Thoracic aorta (tissue), 2 donors: Measurements from ENCODE around the gene MITD1. TPM values are rescaled to one million over a fixed set of nuclear protein-coding genes. Genes with fewer than 3 reads are reported as not detected.

Experiments used
- ATAC-seq: fragments of 150-250 bp; one replicate; pipeline ENCODE4 v1.8.0; 2017; ENCODE audit warnings: low read depth; ENCODE audit not compliant: insufficient number of reproducible peaks, low FRiP score
- DNase-seq: peaks from one replicate; pipeline ENCODE4 v3.0.0-alpha.2; 2020; ENCODE audit warnings: low spot score
- H3K27ac ChIP-seq, 2 donors: fragments of 200-600 bp; sonication (generic); 1 replicate in 1 of 2; 2 replicates in 1 of 2; pipeline ENCODE4 v1.5.1; 2016; ENCODE audit warnings: mild to moderate bottlenecking in 2 of 2, moderate library complexity in 2 of 2
- H3K27me3 ChIP-seq: fragments of 200-600 bp; sonication (generic); replicated peaks from 2 replicates; pipeline ENCODE4 v1.6.0; 2016; ENCODE audit warnings: mild to moderate bottlenecking; ENCODE audit not compliant: insufficient read depth
- H3K36me3 ChIP-seq: fragments of 200-600 bp; sonication (generic); one replicate; pipeline ENCODE4 v1.5.1; 2016
- H3K4me1 ChIP-seq, 2 donors: fragments of 200-600 bp; sonication (generic); 1 replicate in 1 of 2; 2 replicates in 1 of 2; pipeline versions ENCODE4 v1.5.1 to v1.6.0; 2016; ENCODE audit warnings: low read depth in 2 of 2, mild to moderate bottlenecking in 1 of 2; ENCODE audit not compliant: control insufficient read depth in 1 of 2
- H3K4me3 ChIP-seq: fragments of 200-600 bp; sonication (generic); 2 replicates; pipeline ENCODE4 v1.5.1; 2016; ENCODE audit warnings: mild to moderate bottlenecking
- H3K9me3 ChIP-seq: fragments of 200-600 bp; sonication (generic); 2 replicates; pipeline ENCODE4 v1.5.1; 2016
- CTCF ChIP-seq: fragments of 200-600 bp; sonication (generic); IDR thresholded peaks from one replicate; pipeline ENCODE4 v1.5.1; 2019; ENCODE audit warnings: antibody characterized with exemption
- total RNA-seq, 2 donors: library from RNA; depleted of rRNA; stranded (reverse); fragments of >200 nt; gene quantifications; one replicate each; pipeline versions ENCODE4 v1.1.0 to v1.2.3, GENCODE V29; 2016

Gene MITD1
- total RNA-seq, 2 donors from 2014 or later: 12.0 to 25.9 TPM

GRCh38 chr2:99154643-99155536 lies 26.0 kb downstream of the MITD1 start, which contains the start of the genes LIPT1 and TSGA10:
TSS of gene LIPT1 (plus strand) at chr2:99154967. CDS start at chr2:99161958, 6,991 bp downstream.
TSS of gene TSGA10 (minus strand) at chr2:99154942. CDS start at chr2:99109439, 45,503 bp downstream.
- no peaks in the 10 kb centered on the region for H3K27me3 ChIP-seq
- H3K9me3 ChIP-seq: no peaks in the 10 kb centered on the region
- H3K4me3 ChIP-seq: peak within 1 kb of the TSS; percentile 93
- DNase-seq (peak; percentile 66), ATAC-seq (peak; percentile 79)
- peaks cover 3 to 21% of the 10 kb centered on the region in 2 donors for H3K4me1 ChIP-seq
- H3K36me3 ChIP-seq: peaks cover 4% of the 10 kb centered on the region
- TF ChIP-seq CTCF: no peak
- H3K27ac ChIP-seq: peak within 1 kb of the TSS; percentile 79 to 88

- Histone ChIP-seq H3K4me1 (peaks cover 3 to 21% of the 10 kb centered on the region in 2 donors), H3K4me3 (peak overlapping the region; percentile 93), H3K9me3 (no peaks in the 10 kb centered on the region), H3K27ac (peak overlapping the region; percentile 79 to 88), H3K27me3 (no peaks in the 10 kb centered on the region), H3K36me3 (peaks cover 1% of the 10 kb centered on the region)
- no peak for TF ChIP-seq CTCF
- ATAC-seq: no peak
- DNase-seq: no peak
These were observed 26.8 kb downstream of the MITD1 start for GRCh38 chr2:99153921-99154604.

GRCh38 chr2:99152199-99152895 lies 28.5 kb downstream of the MITD1 start:
- ATAC-seq: no peak
- Histone ChIP-seq H3K27me3 (no peaks in the 10 kb centered on the region), H3K27ac (no peak overlapping the region), H3K4me3 (no peak overlapping the region), H3K36me3 (no peaks in the 10 kb centered on the region), H3K9me3 (no peaks in the 10 kb centered on the region), H3K4me1 (peaks cover 3 to 21% of the 10 kb centered on the region in 2 donors)
- TF ChIP-seq CTCF: no peak
- DNase-seq: no peak

GRCh38 chr2:99150706-99151105 lies 30.2 kb downstream of the MITD1 start:
- H3K27ac ChIP-seq: no peak overlapping the region
- ATAC-seq: no peak
- H3K36me3 ChIP-seq: no peaks in the 10 kb centered on the region
- no peak for TF ChIP-seq CTCF
- no peaks in the 10 kb centered on the region for H3K9me3 ChIP-seq
- DNase-seq: no peak
- H3K4me1 ChIP-seq: peaks cover 0 to 14% of the 10 kb centered on the region in 2 donors
- H3K27me3 ChIP-seq: no peaks in the 10 kb centered on the region
- H3K4me3 ChIP-seq: no peak overlapping the region
